IMR-90 (cell line): Measurements from ENCODE around the gene NOS2.

Experiments
- CTCF ChIP-seq: conservative IDR thresholded peaks from 2 replicates; pipeline ENCODE4 v1.5.1; 2012; ENCODE audit warnings: mild to moderate bottlenecking, low read depth, low read length, improper control_type of control experiment
- ELK1 ChIP-seq: fragments of 150-350 bp; IDR thresholded peaks from 2 replicates; pipeline ENCODE4 v1.6.1; 2016; ENCODE audit warnings: low read depth, mild to moderate bottlenecking, low read length, moderate library complexity, borderline replicate concordance
- MAFK ChIP-seq: IDR thresholded peaks from 2 replicates; pipeline ENCODE4 v1.6.1; 2012; ENCODE audit warnings: low read depth, low read length, improper control_type of control experiment
- POLR2A ChIP-seq: IDR thresholded peaks from 2 replicates; pipeline ENCODE4 v1.6.1; 2012; ENCODE audit warnings: mild to moderate bottlenecking, low read depth, low read length

GRCh38 chr17:27776882-27777624 is 23.3 kb downstream of the NOS2 start:
- TF ChIP-seq CTCF (no peak), MAFK (no peak), POLR2A (no peak), ELK1 (no peak)
